Large intestine (tissue), 3 donors: Measurements from ENCODE around the gene TMEM201. TPM values are rescaled to one million over a fixed set of nuclear protein-coding genes. Genes with fewer than 3 reads are reported as not detected.

Experiments
- DNase-seq, 2 donors: peaks; one replicate each; pipeline versions ENCODE4 v3.0.0 to v3.0.0-alpha.2; 2013
- H3K27ac ChIP-seq: one replicate; pipeline ENCODE4 v1.5.1; 2013; ENCODE audit warnings: low read length
- H3K27me3 ChIP-seq: 2 replicates; pipeline ENCODE4 v1.6.1; 2013; ENCODE audit warnings: low read length; ENCODE audit not compliant: control insufficient read depth, insufficient read depth
- H3K36me3 ChIP-seq: 2 replicates; pipeline ENCODE4 v1.6.1; 2013; ENCODE audit warnings: low read length; ENCODE audit not compliant: control insufficient read depth, insufficient read depth
- H3K4me1 ChIP-seq: one replicate; pipeline ENCODE4 v1.6.1; 2013; ENCODE audit warnings: low read length; ENCODE audit not compliant: control insufficient read depth, insufficient read depth
- H3K4me3 ChIP-seq: one replicate; pipeline ENCODE4 v1.5.1; 2013; ENCODE audit warnings: low read length
- H3K9me3 ChIP-seq: one replicate; pipeline ENCODE4 v1.6.1; 2013; ENCODE audit warnings: mild to moderate bottlenecking, low read depth, low read length, moderate library complexity; ENCODE audit not compliant: control insufficient read depth
- WGBS: methylation state at CpG from one replicate; pipeline ENCODE4 v1.1.5; 2013; ENCODE audit warnings: low lambda C conversion rate; ENCODE audit not compliant: insufficient coverage; 5-methylcytosine and 5-hydroxymethylcytosine counted together
- polyA plus RNA-seq: library from polyadenylated mRNA; unstranded; fragments of 120-200 nt; gene quantifications from one replicate; pipeline ENCODE4 v1.2.1, GENCODE V29; 2013

The TMEM201 gene
- polyA plus RNA-seq, 1 donor, result 10.5 TPM

GRCh38 chr1:9600861-9601834 is 12.4 kb downstream of the TMEM201 start:
- no peak for DNase-seq
- H3K4me1 ChIP-seq, result no peaks in the 10 kb centered on the region
- WGBS, result no CpG with 5 or more reads among the region's 39 CpGs
- no peak overlapping the region for H3K4me3 ChIP-seq
- no peak overlapping the region for H3K27ac ChIP-seq
- H3K9me3 ChIP-seq, result no peaks in the 10 kb centered on the region
- H3K36me3 ChIP-seq, result peaks cover 65% of the 10 kb centered on the region
- no peaks in the 10 kb centered on the region for H3K27me3 ChIP-seq

DNA sequence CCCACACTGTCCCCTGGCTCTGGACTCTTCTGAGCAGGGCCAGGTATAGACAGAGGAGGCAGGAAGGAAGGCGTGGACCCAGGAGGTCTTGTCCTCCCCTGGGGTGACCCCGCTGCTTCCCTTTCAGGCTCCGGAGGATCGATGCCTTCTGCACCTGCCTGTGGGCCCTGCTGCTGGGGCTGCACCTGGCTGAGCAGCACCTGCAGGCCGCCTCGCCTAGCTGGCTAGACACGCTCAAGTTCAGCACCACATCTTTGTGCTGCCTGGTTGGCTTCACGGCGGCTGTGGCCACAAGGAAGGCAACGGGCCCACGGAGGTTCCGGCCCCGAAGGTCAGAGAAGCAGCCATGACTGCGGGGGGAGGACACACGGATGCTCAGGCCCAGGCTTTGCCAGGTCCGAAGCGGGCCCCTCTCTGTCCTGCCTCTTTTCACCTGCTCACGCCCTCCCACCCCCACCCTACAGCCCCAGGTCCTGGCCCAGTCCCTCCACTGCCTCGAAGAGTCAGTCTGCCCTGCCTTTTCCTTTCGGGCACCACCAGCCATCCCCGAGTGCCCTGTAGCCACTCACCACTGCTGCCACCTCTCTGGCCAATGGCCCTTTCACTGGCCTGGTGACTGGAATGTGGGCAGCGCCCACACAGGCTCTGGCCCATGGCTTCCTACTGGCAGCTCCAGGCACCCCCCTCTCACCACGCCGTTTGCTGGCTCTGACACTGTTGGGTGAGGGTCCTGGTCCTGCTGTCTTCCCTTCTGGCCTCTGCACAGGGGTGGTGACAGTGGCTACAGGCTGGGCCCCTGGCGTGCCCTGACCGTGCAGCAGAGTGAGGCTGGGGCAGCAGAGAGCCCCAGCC is 13.5 kb downstream of the TMEM201 start:
- H3K27ac ChIP-seq, result no peak overlapping the region
- H3K9me3 ChIP-seq, result no peaks in the 10 kb centered on the region
- no peaks in the 10 kb centered on the region for H3K4me1 ChIP-seq
- WGBS, result no CpG with 5 or more reads among the region's 26 CpGs
- H3K36me3 ChIP-seq, result peaks cover 68% of the 10 kb centered on the region
- no peak for DNase-seq
- no peaks in the 10 kb centered on the region for H3K27me3 ChIP-seq
- no peak overlapping the region for H3K4me3 ChIP-seq

DNA sequence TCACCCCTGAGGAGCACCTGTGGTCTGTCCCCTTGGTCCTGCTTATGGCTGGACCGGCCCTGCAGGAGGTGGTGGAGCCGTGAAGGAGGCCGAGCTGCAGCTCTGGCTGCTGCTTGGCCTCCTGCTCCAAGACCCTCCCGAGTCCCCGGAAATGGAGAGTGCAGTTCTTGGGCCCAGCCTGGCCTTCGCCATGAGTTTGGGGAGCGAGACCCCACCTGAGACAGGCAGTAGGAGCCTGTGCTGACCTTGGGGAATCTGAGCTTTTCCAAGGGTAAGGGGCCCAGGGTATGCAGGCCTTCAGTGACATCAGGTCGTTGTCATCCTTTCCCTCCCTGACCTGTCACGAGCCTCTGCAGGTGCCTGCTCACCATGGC is 14.1 kb downstream of the TMEM201 start:
- peaks cover 67% of the 10 kb centered on the region for H3K36me3 ChIP-seq
- no CpG with 5 or more reads among the region's 9 CpGs for WGBS
- no peaks in the 10 kb centered on the region for H3K27me3 ChIP-seq
- no peak overlapping the region for H3K27ac ChIP-seq
- no peaks in the 10 kb centered on the region for H3K9me3 ChIP-seq
- no peaks in the 10 kb centered on the region for H3K4me1 ChIP-seq
- no peak overlapping the region for H3K4me3 ChIP-seq
- DNase-seq, result no peak

DNA sequence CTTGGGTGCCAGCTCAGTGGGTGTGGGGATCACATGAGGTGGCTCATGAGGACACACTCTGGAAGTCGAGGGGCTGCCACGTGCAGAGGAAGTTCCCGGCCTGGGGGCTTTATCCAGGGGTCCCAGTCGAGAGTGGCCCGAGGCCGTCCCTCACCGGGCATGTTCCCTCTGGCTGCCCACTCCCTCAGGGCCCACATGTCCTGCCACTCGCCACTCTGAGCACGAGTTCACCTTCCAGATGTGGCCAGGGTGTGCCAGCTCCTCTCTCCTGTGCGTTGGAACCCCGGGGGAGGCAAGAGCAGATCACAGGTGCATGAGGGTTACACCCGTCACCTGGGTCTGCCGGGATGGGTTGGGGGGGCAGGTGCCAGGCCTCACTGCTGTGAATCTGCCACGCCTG is 14.6 kb downstream of the TMEM201 start:
- Histone ChIP-seq H3K27me3 (no peaks in the 10 kb centered on the region), H3K4me3 (no peak overlapping the region), H3K27ac (no peak overlapping the region), H3K36me3 (peaks cover 66% of the 10 kb centered on the region), H3K9me3 (no peaks in the 10 kb centered on the region), H3K4me1 (no peaks in the 10 kb centered on the region)
- DNase-seq, result no peak
- no CpG with 5 or more reads among the region's 14 CpGs for WGBS

GRCh38 chr1:9603766-9604753 is 15.3 kb downstream of the TMEM201 start:
- 80% methylated on average over 1 of the region's 42 CpGs for WGBS
- Histone ChIP-seq H3K27me3 (no peaks in the 10 kb centered on the region), H3K9me3 (no peaks in the 10 kb centered on the region), H3K27ac (no peak overlapping the region), H3K4me1 (no peaks in the 10 kb centered on the region), H3K4me3 (no peak overlapping the region), H3K36me3 (peaks cover 69% of the 10 kb centered on the region)
- no peak for DNase-seq

DNA sequence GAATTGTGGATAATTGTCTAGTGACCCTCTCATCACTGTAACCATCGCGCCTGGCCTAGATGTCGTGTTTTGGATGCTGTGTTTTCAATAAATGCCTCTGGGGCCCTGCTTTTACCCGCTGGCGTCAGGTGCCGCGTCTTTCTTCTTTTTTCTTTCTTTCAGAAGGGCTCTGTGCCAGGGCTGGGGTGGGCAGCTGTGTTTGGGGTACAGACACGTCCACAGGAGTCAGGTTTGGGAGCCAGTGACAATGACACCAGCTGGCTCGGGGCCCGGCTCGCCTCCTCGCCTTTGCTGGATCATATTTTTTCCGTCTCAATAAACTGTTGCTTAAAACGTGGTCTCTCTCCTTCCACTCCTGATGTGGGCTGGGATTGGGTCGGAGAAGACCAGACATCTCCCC is 16.1 kb downstream of the TMEM201 start:
- Histone ChIP-seq H3K36me3 (peaks cover 76% of the 10 kb centered on the region), H3K27me3 (no peaks in the 10 kb centered on the region), H3K4me1 (no peaks in the 10 kb centered on the region), H3K4me3 (no peak overlapping the region), H3K9me3 (no peaks in the 10 kb centered on the region), H3K27ac (no peak overlapping the region)
- DNase-seq, result no peak
- 80% methylated on average over 1 of the region's 15 CpGs for WGBS

DNA sequence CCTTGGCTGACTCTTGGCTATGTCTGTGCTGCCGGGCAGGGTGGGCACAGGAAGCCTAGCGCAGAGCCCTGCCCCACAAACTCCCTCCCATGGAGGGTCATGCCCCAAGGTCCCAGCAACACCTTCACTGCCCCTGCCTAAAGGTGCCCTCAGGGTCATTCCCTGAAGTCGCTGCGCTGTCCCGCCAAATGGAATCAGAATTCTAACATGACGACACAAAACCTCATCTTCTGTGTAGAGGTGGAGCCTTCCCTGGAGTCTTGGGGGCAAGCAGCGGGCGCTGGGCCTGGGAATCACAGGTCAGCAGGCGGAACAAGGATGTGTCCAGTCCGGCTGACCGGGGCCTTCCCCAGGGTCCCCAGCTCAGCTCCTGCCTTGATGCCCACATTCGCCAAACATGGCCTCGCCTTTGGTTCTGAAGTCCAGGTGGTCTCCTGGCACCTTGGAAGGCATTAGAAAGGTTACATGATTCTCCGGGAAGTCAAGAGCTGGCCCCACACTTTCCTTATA is 17.3 kb downstream of the TMEM201 start:
- Histone ChIP-seq H3K27me3 (no peaks in the 10 kb centered on the region), H3K27ac (no peak overlapping the region), H3K4me1 (no peaks in the 10 kb centered on the region), H3K4me3 (no peak overlapping the region), H3K9me3 (no peaks in the 10 kb centered on the region), H3K36me3 (peaks cover 78% of the 10 kb centered on the region)
- no CpG with 5 or more reads among the region's 14 CpGs for WGBS
- no peak for DNase-seq

- Histone ChIP-seq H3K4me1 (no peaks in the 10 kb centered on the region), H3K27me3 (no peaks in the 10 kb centered on the region), H3K36me3 (peaks cover 75% of the 10 kb centered on the region), H3K9me3 (no peaks in the 10 kb centered on the region), H3K4me3 (no peak overlapping the region), H3K27ac (no peak overlapping the region)
- WGBS, result no CpG with 5 or more reads among the region's 21 CpGs
- DNase-seq, result no peak
Observed at GRCh38 chr1:9606458-9606857, 17.7 kb downstream of the TMEM201 start.

DNA sequence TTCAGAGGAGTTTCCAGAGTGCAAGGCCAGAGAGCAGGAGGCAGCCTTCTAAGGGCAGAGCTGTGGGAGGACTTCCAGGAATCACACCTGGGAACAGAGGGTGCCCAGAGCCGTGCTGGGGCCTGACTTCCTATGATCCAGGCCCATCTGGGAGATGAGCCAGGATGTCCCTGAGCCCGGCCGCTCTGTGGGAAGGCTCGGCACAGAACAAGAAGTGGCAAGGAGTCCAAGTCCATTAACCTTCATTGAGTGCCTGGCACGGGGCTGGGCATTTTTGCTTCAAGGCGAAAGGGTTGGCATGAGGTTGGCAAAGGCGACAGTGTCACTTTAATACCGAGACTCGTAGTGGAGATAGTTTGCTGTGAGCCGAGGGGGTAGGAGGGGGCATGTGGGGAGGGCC is 18.2 kb downstream of the TMEM201 start:
- Histone ChIP-seq H3K27me3 (no peaks in the 10 kb centered on the region), H3K27ac (no peak overlapping the region), H3K36me3 (peaks cover 75% of the 10 kb centered on the region), H3K4me1 (no peaks in the 10 kb centered on the region), H3K9me3 (no peaks in the 10 kb centered on the region), H3K4me3 (no peak overlapping the region)
- no peak for DNase-seq
- no CpG with 5 or more reads among the region's 10 CpGs for WGBS
